NCI-H128 (cell line): ENCODE measurements around the gene TMOD1.

Experiments
- DNase-seq: peaks from one replicate; lab custom pipeline; 2025; ENCODE audit not compliant: unreplicated experiment; lab: John Stamatoyannopoulos, UW

The TMOD1 gene

DNA sequence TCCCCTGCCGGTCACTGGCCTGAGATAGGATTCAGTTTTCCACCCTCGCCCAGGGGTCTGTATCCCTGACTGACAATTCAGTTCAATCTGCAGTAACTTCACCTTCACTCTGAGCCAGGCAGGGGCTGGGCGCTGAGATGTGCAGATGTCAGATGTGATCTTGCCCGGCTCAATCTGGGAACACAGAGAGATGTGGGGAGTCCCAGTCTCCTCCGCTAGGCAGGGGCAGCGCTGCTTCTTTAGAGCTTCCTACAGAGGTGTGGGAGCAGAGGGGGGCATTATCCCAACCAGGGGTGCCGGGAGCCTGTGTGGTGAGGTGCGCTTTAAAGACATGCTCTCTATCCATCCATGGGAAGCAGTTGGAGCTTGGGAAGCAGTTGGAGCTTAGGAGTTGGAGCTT, 14.6 kb downstream of the TMOD1 start:
- DNase-seq = no peak

GRCh38 chr9:97517331-97518089, 16.0 kb downstream of the TMOD1 start:
- DNase-seq = no peak

GRCh38 chr9:97518166-97518908, 16.9 kb downstream of the TMOD1 start:
- DNase-seq = no peak

DNA sequence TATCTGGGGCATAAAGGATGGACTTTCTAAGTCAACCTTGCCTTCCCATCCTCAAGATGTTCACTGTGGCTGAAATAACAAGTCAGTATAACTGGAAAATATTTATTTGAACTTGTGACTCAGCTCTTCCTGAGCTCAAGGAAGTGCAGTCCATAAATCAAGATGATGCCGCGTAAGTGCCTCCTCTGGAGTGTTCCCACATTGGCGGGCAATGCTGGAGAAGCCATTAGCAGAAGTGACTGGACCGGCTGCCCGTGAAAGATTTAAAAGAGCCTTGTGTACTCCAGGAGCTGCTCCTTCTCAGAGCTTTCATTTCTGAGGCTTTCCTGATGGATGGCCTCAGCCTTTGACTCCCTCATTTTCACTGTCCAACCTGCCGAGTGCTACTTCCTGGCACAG, 17.4 kb downstream of the TMOD1 start:
- DNase-seq = no peak

- DNase-seq = no peak
Measured at GRCh38 chr9:97519441-97519970, 18.0 kb downstream of the TMOD1 start.

DNA sequence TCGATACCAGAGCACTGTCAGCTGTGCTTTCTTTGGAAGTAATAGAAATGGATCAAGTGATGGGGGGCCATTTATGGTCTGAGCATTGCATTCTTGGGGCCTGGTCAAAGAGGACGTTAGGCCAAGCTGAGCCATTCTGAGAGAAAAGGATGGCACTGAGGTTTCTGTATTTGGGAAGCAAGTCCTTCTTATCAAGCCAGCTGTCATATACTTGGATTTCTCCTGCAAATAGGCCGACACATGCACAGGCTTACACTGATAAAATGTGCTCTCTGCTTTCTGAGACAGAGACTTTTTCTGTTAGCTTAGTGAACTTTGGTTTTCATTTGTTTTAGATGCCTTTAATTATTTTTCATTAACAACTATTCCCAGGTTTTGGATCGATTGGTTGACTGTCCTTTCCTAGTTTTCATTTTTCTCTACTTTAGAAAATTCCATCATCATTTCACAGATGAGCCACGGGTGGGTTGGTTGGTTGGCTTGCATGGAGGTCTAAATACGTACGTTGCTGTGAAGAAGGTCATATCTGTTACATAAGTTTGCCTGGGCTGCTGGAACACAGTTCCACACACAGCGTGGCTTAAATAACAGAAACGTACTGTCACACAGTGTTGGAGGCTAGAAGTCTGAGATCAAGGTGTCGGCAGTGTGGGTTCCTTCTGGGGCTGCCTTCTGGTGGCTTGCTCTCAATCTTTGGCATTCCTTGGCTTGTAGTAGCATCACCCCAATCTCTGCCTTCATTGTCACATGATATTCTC, 20.3 kb downstream of the TMOD1 start:
- no peak for DNase-seq

- DNase-seq = no peak
Measured at GRCh38 chr9:97524424-97524823, 23.0 kb downstream of the TMOD1 start.

DNA sequence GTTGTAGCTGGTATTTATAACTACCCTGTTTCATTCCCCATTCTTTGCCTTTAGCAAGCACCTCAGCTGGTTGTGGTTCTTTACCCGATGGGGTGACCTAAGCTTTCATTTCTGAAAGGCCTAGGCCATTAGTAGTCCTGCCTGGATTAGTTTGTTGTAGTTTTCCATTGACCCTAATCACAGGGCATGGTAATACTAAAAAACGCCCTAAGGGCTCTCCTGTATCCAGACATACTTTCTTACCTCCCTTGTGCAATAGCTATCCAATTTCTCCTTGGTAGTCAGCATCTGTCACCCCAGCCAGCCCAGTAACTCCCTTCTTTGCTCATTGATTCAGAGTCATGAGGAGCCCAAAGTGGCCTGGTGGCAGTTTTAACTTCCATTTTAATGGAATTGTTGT, 24.0 kb downstream of the TMOD1 start:
- DNase-seq = no peak

GRCh38 chr9:97526895-97527575, 25.6 kb downstream of the TMOD1 start:
- no peak for DNase-seq

- DNase-seq = no peak
Measured at GRCh38 chr9:97527626-97528528, 26.4 kb downstream of the TMOD1 start.

DNA sequence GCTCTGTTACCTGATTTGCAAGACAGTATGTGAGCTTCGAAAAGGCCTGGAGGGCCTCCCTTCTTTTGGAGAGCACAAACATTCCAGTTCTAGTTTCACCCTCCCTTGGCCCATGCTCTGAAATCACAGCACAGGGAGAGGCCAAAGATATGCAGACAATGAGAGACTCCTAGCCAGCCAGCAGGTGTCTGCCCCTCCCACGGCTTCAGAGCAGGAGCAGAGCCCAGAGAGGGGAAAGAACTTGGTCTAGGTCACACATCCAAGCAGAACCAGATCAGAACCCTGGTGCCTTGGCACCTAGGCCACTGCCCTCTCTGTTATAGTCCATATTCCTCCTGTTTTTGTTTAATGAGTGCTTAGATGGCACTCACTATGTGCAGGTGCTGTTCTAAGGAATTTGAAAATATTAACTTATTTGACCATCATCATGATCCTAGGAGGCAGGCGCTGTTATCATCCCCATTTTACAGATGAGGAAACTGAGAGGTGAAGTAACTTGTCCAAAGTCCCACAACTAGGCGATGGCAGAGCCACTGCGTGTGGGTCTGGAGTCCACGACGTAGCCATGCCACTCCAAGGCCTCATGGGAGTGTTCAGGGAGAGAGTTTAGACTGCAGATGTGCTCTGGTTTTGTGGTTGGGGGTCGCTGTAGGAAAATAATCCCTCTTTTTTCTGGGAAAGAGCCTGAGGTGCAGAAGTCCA, 27.2 kb downstream of the TMOD1 start:
- no peak for DNase-seq

DNA sequence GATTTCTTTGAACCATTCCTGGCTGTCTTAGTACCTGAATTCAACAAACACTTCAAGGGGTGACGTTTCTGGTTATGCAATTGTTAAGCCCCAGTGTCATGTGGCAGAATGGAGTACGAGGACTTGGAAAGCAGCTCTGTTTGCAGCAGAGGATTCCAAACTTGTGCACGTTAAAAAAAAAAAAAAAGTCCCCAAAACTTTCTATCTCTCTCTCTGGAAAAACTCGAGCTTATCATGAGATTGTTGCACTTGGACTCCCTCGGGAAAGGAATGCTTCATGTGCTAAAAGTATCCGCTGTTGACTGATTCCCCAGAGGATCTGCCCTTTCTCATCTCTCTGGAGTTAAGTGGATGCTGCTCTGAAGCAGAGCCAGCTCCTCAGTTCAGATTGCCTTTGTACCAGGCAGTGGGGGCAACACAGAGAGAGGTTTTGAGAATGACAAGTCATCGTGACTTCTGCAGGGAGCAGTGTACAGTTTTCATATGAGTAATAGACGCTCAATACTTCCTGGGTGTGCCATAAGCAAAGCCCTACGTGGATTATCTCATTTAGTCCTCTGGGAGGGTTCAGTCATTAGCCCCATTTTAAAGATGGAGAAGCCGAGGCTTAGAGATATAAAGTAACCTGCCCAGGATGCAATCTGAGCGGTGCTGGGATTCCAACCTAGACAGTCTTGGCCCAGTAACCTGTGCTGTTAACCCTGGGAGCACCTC, 28.1 kb downstream of the TMOD1 start:
- no peak for DNase-seq

GRCh38 chr9:97531888-97532376, 30.5 kb downstream of the TMOD1 start:
- no peak for DNase-seq

DNA sequence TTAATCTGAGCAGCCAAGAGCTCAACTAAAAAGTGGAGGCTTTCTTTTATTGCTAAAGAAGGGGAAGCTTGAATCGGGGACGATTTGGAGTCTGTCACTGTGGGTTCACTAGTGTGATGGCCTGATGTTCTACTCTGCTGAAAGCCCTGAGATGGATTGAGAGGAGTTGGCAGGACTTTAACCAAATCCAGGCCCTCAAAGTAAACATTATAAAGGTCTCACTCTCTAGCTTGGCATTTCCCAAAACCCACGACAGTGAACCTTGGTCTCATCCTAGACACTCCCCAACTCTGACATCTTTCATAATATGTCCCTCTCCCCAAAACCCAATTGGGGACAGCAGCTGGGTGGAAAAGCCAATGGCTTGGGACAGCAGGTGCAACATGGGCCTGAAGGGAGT, 32.7 kb downstream of the TMOD1 start:
- no peak for DNase-seq

- no peak for DNase-seq
Measured at GRCh38 chr9:97534961-97535594, 33.6 kb downstream of the TMOD1 start.

DNA sequence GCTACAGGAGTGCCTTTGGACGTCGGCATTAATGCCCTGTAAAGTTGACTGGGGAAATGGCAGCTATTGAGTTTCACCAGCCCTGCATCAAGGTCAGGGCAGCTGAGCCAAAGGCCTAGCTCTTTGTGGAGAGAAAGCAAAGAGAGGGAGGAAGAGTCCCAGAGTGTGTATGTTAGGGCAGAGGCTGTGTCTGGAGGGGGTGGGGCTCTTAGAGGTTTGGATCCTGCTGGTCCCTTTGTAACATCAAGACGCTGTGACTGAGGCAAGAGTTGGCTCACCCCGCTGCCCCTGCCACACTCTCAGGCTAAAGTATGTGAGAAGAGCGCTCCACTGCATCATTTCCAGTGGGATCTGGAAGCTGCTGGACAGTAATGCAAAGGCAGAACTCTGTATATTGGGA, 34.3 kb downstream of the TMOD1 start:
- no peak for DNase-seq

DNA sequence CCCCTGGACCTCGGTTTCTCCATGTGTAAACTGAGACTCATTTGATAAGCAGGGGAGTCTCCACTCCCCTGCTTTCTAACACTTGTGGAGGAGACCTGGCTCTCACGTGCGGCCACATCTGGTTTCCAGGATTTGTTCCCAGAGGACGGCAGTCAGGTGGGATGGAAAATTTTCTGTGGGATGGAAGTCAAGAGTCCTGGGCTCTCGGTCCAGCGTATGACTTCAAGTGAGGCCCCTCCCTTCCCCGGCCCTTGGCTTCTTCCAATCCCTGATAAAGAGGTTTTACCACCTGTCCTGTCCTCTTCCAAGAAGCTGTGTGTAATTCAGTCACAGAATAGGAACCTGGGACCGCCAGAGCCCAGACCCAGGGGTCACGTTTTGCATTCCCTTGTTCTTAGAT, 35.0 kb downstream of the TMOD1 start:
- DNase-seq = no peak

DNA sequence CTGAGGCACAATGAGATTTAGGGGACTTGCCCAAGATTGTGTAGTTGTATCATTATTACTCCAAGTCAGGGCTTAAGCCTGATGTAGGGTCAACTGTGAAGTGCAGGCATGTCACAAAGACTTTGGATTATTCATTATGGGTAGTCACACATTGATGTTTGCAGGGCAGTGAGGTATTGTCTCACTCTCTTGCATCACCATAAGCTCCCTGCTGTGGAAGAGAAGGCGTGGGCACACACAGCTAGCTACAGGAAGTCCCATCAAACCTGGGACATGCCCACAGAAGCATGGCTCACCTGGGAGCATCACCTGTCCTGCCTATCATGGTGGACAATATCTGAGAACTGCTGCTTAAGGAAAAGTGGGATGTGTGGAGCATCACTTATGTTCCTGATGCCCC, 42.1 kb downstream of the TMOD1 start:
- no peak for DNase-seq
